Stromal cell of bone marrow (primary cell): ENCODE measurements around the gene YBX2.

Source experiments
- DNase-seq: peaks from one replicate; pipeline ENCODE4 v3.0.0-alpha.2; 2012; ENCODE audit warnings: low read depth

YBX2 gene

DNA sequence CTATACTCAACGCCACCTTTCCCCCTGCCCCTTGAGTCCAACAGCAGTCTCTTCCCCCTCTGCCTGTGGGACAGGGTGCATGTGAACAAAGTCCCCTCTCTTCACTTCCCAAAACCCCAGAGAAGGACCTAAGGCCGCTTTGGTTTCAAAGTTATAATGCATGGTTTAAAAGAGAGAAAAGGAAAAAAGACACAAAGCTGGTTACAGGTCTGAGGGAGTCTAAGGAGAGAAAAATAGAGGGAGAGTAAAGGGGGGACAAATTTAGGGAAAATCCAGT is 51.0 kb downstream of the YBX2 start:
- no peak for DNase-seq

GRCh38 chr17:7242717-7243452 is 51.6 kb downstream of the YBX2 start:
- DNase-seq: peak; percentile 90

DNA sequence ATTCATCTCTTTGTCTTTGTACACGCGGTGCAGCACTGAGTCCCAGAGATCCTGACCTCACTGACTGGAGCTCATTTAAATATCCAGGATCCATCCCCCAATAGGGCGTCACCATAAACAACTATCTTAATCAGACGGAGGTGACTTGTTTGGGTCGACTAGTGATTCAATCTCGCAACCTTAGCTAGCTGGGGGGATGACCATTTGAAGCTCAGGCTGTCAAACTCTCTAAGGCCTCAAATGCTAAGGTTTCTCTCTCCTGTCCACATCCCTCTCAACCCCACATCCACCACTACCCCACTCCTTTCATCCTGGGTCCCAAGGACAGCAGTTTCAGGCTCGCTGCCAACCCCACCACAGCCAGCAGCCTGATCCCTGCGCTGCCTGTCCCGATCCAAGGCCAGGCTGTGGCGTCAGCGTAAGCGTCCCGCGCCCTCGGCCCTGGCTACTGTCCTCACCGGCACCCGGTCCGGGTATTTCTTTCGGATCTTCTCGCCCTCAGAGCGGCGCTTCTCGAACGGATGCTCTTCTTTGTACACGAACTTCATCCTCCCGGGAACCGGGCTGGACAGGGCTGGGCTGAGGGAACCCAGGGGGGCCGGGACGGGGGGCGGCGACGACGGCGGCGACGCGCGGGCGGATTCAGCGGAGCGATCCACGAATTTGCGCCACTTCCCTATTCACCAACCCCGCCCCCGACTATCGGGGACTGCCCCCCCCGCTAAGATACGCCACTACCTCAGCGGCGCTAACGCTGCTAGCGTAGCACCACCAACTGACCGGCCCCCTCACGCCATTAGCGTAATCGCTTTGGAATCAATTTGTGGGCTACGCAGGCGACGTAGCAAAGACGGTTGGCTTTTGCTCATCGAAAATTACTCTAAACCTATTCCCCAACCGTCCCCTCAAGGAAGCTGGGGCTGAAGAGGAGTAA is 52.4 kb downstream of the YBX2 start, which contains the start of gene GABARAP:
Gene GABARAP, minus strand, starts transcription at position 667 of the 934 bp plus-strand sequence. Its CDS starts 119 bp downstream, at position 548.
- DNase-seq: peak; percentile 83

DNA sequence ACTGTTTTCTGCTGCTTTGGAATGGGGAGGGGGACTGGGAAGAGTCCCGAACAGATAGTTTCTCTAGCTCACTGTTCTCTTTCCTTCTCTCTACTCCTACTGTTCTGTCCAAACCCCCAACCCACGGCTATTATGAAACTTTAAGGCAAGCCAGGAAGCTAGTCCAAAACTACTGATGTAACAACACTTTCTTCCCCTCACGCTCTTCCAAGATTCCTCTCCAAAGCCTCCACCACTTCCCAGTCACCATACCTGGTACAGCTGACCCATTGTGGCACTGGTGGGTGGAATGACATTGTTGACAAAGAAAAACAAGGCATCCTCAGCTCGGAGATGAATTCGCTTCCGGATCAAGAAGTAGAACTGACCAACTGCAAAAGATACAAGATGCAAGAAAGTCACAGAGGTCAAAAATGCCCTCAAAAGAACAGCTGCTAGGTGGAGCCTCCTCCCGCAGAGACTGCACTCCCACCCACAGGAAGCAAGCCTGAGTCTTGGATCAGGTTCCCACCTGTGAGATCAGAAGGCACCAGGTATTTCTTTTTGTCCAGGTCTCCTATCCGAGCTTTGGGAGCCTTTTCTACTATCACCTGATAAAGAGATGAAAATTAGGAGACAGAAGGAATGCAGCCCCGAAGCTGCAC is 53.2 kb downstream of the YBX2 start:
- no peak for DNase-seq

GRCh38 chr17:7240375-7240774 is 54.1 kb downstream of the YBX2 start:
- DNase-seq: no peak

- peak; percentile 99 for DNase-seq
Observed at GRCh38 chr17:7239091-7240027, 55.1 kb downstream of the YBX2 start, which contains the start of gene PHF23. Gene PHF23 (minus strand): TSS chr17:7239457. CDS start chr17:7239279, 178 bp downstream.

DNA sequence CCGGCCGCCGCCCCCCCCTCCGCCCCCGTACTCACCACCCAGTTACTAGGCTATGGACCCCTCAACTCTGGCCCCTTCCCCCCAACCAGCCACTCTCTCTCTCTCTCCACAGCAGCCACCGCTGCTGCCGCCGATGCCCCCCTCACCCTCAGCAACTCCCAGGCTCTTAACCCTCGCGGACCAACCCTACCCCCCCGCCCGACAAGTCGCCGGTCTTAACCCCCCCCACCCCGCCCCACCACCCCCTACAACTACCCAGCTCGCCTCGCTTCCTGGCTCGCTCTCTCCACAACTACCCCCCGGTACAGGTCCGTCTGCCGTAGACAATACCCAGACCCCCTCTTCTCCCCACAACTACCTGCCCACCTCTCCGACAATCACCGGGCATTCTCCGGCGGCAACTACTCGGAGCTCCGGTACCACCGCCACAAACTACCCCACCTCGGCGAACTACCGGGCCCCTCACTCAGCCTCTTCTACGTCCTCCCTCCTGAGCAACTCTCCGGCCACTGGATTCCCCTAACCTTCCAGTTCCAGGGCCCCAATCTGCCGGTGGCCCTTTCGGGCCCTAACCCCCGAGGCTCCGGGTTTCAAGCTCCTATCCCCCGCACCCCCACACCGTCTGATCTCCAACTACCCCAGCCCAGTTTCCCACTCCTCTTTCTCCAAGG is 55.9 kb downstream of the YBX2 start:
- no peak for DNase-seq
